HG02642 (cell line): ENCODE results near the gene SNAPC3.

ENCODE experiments used
- ATAC-seq: cut with Tn5 transposase; IDR thresholded peaks from one replicate; pipeline ENCODE4 v1.9.1; 2021; ENCODE audit warnings: mild to moderate bottlenecking; ENCODE audit not compliant: unreplicated experiment, poor library complexity

Gene SNAPC3

GRCh38 chr9:15485836-15486666, 63.4 kb downstream of the SNAPC3 start:
- no peak for ATAC-seq

GRCh38 chr9:15491950-15492349, 69.3 kb downstream of the SNAPC3 start:
- ATAC-seq = no peak

- no peak for ATAC-seq
These were observed 69.9 kb downstream of the SNAPC3 start for GRCh38 chr9:15492485-15493150.

- ATAC-seq = no peak
These were observed 75.7 kb downstream of the SNAPC3 start for GRCh38 chr9:15498246-15498995.

- no peak for ATAC-seq
These were observed 76.5 kb downstream of the SNAPC3 start for GRCh38 chr9:15499139-15499538.

- no peak for ATAC-seq
These were observed 78.5 kb downstream of the SNAPC3 start for GRCh38 chr9:15501179-15501578.

- no peak for ATAC-seq
These were observed 79.1 kb downstream of the SNAPC3 start for GRCh38 chr9:15501803-15502202.

GRCh38 chr9:15505921-15506320, 83.2 kb downstream of the SNAPC3 start:
- ATAC-seq = no peak

GRCh38 chr9:15509931-15510788, 87.5 kb downstream of the SNAPC3 start:
- ATAC-seq = peak; percentile 53

- peak; percentile 82 for ATAC-seq
These were observed 88.3 kb downstream of the SNAPC3 start, which contains the start of gene PSIP1 for GRCh38 chr9:15510789-15511575. TSS of gene PSIP1 (minus strand) at chr9:15510970. CDS start at chr9:15510188, 782 bp downstream.
